SK-N-MC (cell line): ENCODE data around the gene C11orf21.
A peak's percentile ranks its signal among the peaks of the same experiment; 100 is the strongest.

Experiments
- DNase-seq: peaks from one replicate; pipeline ENCODE4 v3.0.0-alpha.2; 2011; ENCODE audit warnings: low read depth, low spot score
- H3K27ac ChIP-seq: fragments of 200-600 bp; sonication (generic); 2 replicates; pipeline ENCODE4 v1.5.1; 2016; ENCODE audit warnings: mixed run types
- H3K36me3 ChIP-seq: fragments of 200-600 bp; sonication (generic); 2 replicates; pipeline ENCODE4 v1.6.1; 2017; ENCODE audit warnings: antibody characterized with exemption, low read length, mixed read lengths; ENCODE audit not compliant: insufficient read depth
- H3K4me3 ChIP-seq: fragments of 200-600 bp; sonication (generic); 2 replicates; pipeline ENCODE4 v1.5.1; 2016
- H3K9ac ChIP-seq: fragments of 200-600 bp; sonication (generic); 2 replicates; pipeline ENCODE4 v1.8.0; 2017; ENCODE audit warnings: mixed run types, mixed read lengths; ENCODE audit not compliant: insufficient read length
- H3K9me3 ChIP-seq: fragments of 200-600 bp; sonication (generic); 2 replicates; pipeline ENCODE4 v1.6.1; 2017; ENCODE audit warnings: low read depth, mild to moderate bottlenecking, antibody characterized with exemption, low read length, moderate library complexity, mixed read lengths
- EZH2 ChIP-seq: fragments of 200-600 bp; sonication (generic); IDR thresholded peaks from one replicate; pipeline ENCODE4 v1.6.1; 2017; ENCODE audit warnings: antibody characterized with exemption
- FOXP2 ChIP-seq: optimal IDR thresholded peaks from 2 replicates; pipeline ENCODE3; 2011; ENCODE audit warnings: mild to moderate bottlenecking, moderate library complexity; ENCODE audit not compliant: insufficient read depth; ENCODE audit errors: extremely low read length, control extremely low read depth
- POLR2AphosphoS5 ChIP-seq: IDR thresholded peaks from 2 replicates; pipeline ENCODE4 v1.6.1; 2012; ENCODE audit warnings: mild to moderate bottlenecking, low read depth, low read length, borderline replicate concordance

C11orf21 gene

DNA sequence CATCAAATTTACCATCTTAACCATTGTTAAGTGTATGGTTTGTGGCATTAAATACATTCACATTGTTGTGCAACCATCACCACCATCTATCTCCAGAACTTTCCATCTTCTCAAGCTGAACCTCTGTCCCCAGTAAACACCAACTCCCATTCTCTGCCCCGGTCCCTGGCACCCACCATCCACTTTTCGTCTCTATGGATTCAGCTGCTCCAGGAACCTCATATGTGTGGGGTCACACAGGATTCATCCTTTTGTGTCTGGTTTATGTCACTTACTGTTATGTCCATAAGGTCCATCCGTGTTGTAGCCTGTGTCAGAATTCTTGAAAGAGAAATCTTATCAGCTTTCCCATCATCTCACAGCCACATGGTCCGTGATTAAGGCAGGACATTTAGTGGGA is 16.4 kb upstream of the C11orf21 start:
- Histone ChIP-seq H3K9me3 (no peaks in the 10 kb centered on the region), H3K36me3 (no peaks in the 10 kb centered on the region), H3K9ac (no peak overlapping the region), H3K27ac (no peak overlapping the region), H3K4me3 (no peak overlapping the region)
- no peak for TF ChIP-seq FOXP2
- TF ChIP-seq POLR2AphosphoS5, result no peak
- TF ChIP-seq EZH2, result no peak
- no peak for DNase-seq

DNA sequence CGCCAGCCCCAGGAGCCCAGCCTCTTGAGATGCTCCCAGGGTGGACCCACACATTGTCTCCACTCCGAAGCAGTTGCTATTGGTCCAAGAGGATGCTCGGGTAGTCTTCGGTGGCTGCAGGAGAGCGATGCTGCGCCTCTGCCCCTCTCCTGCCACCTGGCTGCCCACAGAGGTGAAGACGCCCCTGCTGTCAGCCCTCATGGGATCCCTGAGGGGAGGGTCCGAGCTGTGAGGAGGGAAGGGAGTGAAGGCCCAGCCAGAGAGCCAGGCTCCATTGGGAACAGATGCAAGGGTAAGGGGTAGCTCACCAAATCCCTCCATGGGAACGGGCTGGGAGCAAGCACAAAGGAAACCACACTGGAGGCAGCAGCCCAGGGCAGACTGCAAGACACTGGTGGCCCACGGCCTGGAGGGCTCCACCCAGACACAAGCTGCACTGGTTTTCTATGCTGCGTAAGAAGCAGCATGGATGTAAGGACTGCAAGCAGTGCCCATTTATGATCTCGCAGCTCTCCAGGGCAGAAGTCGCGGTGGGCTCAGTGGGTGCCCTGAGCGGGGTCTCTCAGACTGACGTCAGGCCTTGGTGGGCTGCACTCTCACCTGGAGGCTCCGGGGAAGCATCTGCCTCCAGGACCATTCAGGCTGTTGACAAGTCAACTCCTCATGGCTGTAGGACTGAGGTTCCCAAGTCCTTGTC is 15.8 kb upstream of the C11orf21 start:
- no peak for DNase-seq
- no peaks in the 10 kb centered on the region for H3K36me3 ChIP-seq
- TF ChIP-seq EZH2, result no peak
- TF ChIP-seq FOXP2, result no peak
- TF ChIP-seq POLR2AphosphoS5, result no peak
- H3K27ac ChIP-seq, result no peak overlapping the region
- H3K9me3 ChIP-seq, result no peaks in the 10 kb centered on the region
- no peak overlapping the region for H3K4me3 ChIP-seq
- H3K9ac ChIP-seq, result no peak overlapping the region

DNA sequence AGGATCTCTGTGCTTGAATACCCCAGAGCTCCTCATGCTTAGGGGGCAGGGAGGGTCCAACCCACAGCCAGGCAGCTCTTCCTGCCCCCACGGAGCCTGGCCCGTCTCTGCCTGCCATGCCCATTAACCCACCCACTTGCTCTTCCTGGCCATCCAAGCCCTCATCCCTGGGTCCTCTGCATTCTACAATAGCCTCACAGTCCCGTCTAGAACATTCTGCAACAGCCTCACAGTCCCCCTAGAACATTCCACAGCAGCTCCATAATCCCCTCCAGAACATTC is 15.2 kb upstream of the C11orf21 start:
- no peaks in the 10 kb centered on the region for H3K9me3 ChIP-seq
- no peak for DNase-seq
- no peaks in the 10 kb centered on the region for H3K36me3 ChIP-seq
- no peak overlapping the region for H3K9ac ChIP-seq
- TF ChIP-seq FOXP2, result no peak
- TF ChIP-seq EZH2, result no peak
- no peak for TF ChIP-seq POLR2AphosphoS5
- H3K4me3 ChIP-seq, result no peak overlapping the region
- no peak overlapping the region for H3K27ac ChIP-seq

DNA sequence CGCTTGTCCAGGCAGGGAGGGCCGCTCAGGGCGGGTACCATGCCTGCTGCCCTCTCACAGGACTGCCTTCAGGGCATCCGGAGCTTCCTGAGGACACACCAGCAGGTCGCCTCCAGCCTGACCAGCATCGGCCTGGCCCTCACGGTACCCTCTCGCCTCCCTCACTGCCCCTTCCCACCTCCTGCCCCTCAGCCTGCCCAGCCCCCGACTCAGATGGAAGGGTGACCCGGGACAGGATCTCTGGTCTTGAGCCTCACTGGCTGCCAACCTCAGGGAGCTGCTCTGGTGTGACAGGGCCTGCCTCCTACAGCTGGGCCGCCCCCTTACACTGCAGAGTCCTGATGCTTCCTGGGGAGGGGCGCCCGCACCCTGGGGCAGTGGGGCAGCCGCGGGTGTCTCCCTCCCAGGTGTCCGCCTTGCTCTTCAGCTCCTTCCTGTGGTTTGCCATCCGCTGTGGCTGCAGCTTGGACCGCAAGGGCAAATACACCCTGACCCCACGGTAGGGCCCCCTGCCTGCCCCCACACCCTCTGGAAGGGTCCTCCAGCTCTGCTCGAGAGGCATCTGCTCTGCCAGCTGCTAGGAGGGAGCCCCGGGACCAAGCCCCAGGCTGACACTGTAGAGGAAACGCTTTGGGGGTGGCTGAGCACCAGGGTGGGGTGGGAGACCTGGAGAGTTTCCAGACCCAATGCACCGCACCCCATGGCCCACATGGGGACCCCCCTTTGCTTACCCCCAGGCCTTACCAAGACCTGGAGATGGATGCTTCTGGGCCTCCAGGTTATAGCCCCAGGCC is 14.6 kb upstream of the C11orf21 start:
- no peak overlapping the region for H3K4me3 ChIP-seq
- no peak overlapping the region for H3K9ac ChIP-seq
- H3K9me3 ChIP-seq, result no peaks in the 10 kb centered on the region
- DNase-seq, result no peak
- no peaks in the 10 kb centered on the region for H3K36me3 ChIP-seq
- TF ChIP-seq FOXP2, result no peak
- no peak for TF ChIP-seq POLR2AphosphoS5
- no peak for TF ChIP-seq EZH2
- H3K27ac ChIP-seq, result no peak overlapping the region

DNA sequence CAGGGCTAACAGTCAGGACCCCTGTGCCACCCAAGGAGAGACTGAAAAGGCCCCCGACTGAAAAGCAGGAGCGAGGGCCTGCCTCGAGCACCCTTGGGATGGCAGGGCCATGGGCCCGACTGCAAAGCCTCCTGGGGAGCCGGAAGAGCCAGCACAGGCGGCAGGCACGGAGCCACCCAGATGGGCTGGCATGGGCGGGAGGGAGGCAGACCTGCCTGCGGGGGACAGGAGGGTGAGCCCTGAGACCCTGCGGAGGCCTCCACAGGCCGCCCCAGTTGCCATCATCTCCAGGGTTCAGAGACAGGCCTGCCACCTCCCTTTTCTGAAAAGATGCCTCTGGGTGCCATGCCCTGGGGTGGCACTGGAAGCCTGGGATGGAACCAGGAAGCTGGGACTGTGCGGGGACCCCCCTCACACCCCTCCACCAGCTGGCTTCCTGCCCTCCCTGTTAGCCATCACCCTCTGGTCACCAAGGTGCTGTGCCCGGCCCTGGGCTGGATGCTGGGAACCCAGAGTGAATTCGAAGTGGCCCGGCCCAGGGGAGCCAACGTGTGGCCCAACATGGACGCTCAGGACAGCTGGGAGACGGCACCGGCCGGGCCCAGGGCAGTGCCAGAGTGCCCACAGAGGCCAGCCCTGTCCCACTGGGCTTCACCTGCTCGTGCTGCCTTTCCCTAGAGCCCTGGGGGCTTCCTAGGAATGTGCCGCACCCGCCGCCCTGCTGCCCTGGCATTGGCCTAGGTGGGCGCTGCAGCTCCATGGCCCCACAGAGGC is 13.9 kb upstream of the C11orf21 start:
- Histone ChIP-seq H3K4me3 (no peak overlapping the region), H3K36me3 (no peaks in the 10 kb centered on the region), H3K9me3 (no peaks in the 10 kb centered on the region), H3K9ac (no peak overlapping the region), H3K27ac (no peak overlapping the region)
- no peak for TF ChIP-seq EZH2
- TF ChIP-seq POLR2AphosphoS5, result no peak
- TF ChIP-seq FOXP2, result no peak
- DNase-seq, result no peak

DNA sequence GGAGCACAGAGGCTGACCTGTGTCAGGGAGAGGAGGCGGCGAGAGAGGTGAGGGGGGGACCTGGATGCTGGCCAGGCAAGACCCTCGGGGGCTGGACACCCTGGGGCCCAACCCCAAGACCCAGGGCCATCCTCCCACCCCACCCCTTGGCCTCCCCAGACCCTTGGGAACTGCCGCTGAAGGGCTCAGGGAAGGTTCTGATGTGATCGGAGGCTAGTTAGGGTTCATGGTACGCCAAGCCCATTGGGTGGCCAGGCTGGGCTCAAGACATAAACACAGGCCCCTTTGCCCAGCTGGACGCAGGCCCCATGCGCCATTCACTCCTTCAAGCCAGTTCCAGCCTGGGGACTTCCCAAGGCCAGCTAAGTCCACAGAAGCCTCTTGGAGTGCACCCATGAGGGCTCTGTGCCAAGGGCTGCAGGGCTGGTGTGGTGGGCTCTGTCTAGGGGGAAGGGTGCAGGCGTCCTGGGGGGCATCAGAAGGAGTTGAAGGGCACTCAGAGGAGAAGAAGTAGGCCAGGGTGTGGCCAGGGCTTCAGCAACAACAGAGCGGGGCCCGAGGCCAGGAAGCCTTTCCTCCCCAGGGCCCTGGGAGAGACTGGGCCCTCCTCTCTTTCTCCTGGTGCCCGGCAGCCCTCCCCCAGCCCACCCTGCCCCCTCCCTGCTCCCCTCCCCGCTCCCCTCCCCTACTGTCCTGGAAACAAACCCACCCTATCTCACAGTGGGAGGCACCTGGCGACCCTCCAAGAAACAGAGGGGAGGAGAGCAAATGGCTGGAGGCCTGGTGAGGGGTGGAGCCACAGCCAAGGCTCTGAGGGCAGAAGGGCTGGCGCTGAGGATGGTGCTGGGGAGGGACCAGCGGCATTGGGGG is 13.0 kb upstream of the C11orf21 start:
- DNase-seq, result no peak
- Histone ChIP-seq H3K9ac (peak overlapping the region; percentile 51), H3K4me3 (peak overlapping the region; percentile 49; the same call in 1 of the 2 replicates), H3K9me3 (no peaks in the 10 kb centered on the region), H3K36me3 (no peaks in the 10 kb centered on the region), H3K27ac (peak overlapping the region; percentile 42; the same call in 1 of the 2 replicates)
- TF ChIP-seq FOXP2 (no peak), POLR2AphosphoS5 (no peak)

DNA sequence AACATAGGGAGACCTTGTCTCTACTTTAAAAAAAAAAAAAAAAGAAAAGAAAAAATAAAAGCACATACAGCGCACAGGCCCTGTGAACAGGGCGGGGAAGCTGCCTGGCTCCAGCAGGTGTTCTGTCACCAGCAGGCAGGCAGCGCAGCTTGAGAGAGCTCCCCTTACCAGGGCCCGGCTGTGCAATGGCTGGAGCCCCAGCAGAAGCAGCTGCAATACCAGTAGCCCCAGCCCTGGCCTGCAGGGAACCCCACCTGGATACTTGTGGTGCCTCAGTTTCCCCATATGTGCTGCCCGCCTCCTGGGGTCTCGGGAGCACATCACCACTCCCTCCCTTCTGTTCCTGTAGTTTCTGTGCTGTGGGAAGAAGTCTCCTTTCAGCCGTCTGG is 12.4 kb upstream of the C11orf21 start:
- no peak for TF ChIP-seq FOXP2
- TF ChIP-seq POLR2AphosphoS5, result no peak
- TF ChIP-seq EZH2, result no peak
- Histone ChIP-seq H3K4me3 (no peak overlapping the region), H3K9ac (no peak overlapping the region), H3K9me3 (no peaks in the 10 kb centered on the region), H3K36me3 (no peaks in the 10 kb centered on the region), H3K27ac (no peak overlapping the region)
- no peak for DNase-seq

DNA sequence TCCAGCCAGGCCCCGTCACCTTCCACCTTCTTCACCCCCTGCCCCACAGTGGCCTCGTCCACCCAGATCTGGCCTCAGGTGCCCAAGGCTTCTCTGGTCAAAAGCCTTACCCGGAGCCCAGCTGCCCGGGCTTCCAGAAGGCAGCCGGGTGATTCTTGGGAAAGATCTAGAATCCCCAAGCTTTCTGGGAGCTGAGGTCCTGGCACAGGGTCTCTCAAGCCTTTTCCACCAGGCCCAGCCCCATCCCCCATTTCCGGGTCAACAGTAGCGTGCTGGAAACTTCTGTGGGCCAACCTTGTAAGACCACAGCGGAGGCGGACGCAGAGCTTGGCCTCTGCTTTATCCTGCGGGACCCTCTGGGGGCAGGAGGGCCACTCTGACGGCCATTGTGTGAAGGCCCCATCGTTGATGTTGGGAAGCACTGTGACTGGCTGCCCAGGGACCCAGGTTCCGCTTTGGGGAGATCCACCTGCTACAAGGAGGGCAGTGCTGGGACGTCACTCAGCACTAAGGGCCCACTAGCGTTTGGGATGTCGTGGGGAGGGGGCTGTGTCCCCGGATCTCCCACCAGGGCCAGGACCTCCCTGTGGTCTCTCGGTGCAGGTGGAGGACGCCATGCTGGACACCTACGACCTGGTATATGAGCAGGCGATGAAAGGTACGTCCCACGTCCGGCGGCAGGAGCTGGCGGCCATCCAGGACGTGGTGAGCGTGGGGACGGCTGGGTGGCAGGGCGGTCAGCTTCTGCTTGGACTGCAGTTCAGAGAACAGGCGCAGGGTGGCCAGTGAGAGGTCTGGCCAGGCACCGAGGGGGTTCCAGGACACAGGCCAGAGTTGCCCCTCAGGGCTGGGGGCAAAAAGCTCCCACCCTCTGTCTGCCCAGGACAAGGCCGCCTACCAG is 11.6 kb upstream of the C11orf21 start:
- Histone ChIP-seq H3K4me3 (no peak overlapping the region), H3K36me3 (no peaks in the 10 kb centered on the region), H3K27ac (no peak overlapping the region), H3K9ac (no peak overlapping the region), H3K9me3 (no peaks in the 10 kb centered on the region)
- no peak for DNase-seq
- TF ChIP-seq POLR2AphosphoS5, result no peak
